Lung (tissue), 12 donors: ENCODE measurements around the gene MYO9A. TPM values are rescaled to one million over a fixed set of nuclear protein-coding genes. Genes with fewer than 3 reads are reported as not detected.

Experiments used
- ATAC-seq: fragments of 200-7000 bp; cut with Tn5 transposase; one replicate; pipeline ENCODE4 v1.9.1; 2020; ENCODE audit warnings: moderate number of reproducible peaks; ENCODE audit not compliant: insufficient read depth, low FRiP score
- DNase-seq, 3 donors: peaks; one replicate each; pipeline ENCODE4 v3.0.0-alpha.2; 2013 to 2017
- H3K27ac ChIP-seq, 2 donors: one replicate each; pipeline ENCODE4 v1.5.1; 2013; ENCODE audit warnings: mild to moderate bottlenecking in 2 of 2, moderate library complexity in 2 of 2, control low read depth in 1 of 2, inconsistent platforms in 1 of 2, low read depth in 1 of 2, low read length in 1 of 2
- H3K27me3 ChIP-seq, 3 donors: one replicate each; pipeline ENCODE4 v1.5.1; 2013; ENCODE audit warnings: low read length in 2 of 3; ENCODE audit not compliant: control insufficient read depth in 3 of 3, insufficient read depth in 3 of 3
- H3K36me3 ChIP-seq, 4 donors: one replicate each; pipeline ENCODE4 v1.5.1; 2013; ENCODE audit warnings: low read length in 4 of 4, mild to moderate bottlenecking in 1 of 4, moderate library complexity in 1 of 4; ENCODE audit not compliant: control insufficient read depth in 4 of 4, insufficient read depth in 4 of 4
- H3K4me1 ChIP-seq, 5 donors: one replicate each; pipeline ENCODE4 v1.5.1; 2013; ENCODE audit warnings: low read length in 5 of 5, mild to moderate bottlenecking in 2 of 5, moderate library complexity in 1 of 5; ENCODE audit not compliant: control insufficient read depth in 5 of 5, insufficient read depth in 5 of 5
- H3K4me3 ChIP-seq: one replicate; pipeline ENCODE4 v1.5.1; 2013; ENCODE audit warnings: mild to moderate bottlenecking, control low read depth, moderate library complexity
- H3K9ac ChIP-seq, 2 donors: one replicate each; pipeline ENCODE4 v1.5.1; 2013; ENCODE audit warnings: low read length in 2 of 2, control low read depth in 1 of 2; ENCODE audit not compliant: insufficient read depth in 1 of 2
- H3K9me3 ChIP-seq, 4 donors: one replicate each; pipeline ENCODE4 v1.5.1; 2013; ENCODE audit warnings: low read length in 3 of 4, mild to moderate bottlenecking in 1 of 4, moderate library complexity in 1 of 4; ENCODE audit not compliant: control insufficient read depth in 4 of 4, insufficient read depth in 3 of 4
- CTCF ChIP-seq: IDR thresholded peaks from 2 replicates; pipeline ENCODE4 v1.5.1; 2012; ENCODE audit warnings: mild to moderate bottlenecking; ENCODE audit errors: control extremely low read depth, extremely low read depth
- WGBS, 2 donors: extraction: QIAGEN DNeasy Blood & Tissue Kit; methylation state at CpG; one replicate each; pipeline ENCODE4 v1.1.7; 2013; 5-methylcytosine and 5-hydroxymethylcytosine counted together
- polyA plus RNA-seq, 2 donors: library from polyadenylated mRNA; stranded (reverse); fragments of 200-250 nt; gene quantifications; one replicate each; pipeline ENCODE4 v1.2.1, GENCODE V29; 2013
- total RNA-seq, 2 donors: library from RNA; depleted of rRNA in 1 of 2; stranded (reverse); fragments of >200 nt in 1 of 2; gene quantifications; one replicate each; pipeline ENCODE4 v1.2.1, GENCODE V29; 2014 to 2021
- donor health status: control.
- donor health status: control.
- donor health status: Bipolar disorder and iron deficiency.
- donor health status: healthy.
- donor health status: DM: yes; HTN: yes; CAD: no.

MYO9A gene
- total and polyA plus RNA-seq, 4 donors = 4.5 to 173 (median 34.4) TPM

GRCh38 chr15:71802770-71803169 is 315.2 kb downstream of the MYO9A start:
- Histone ChIP-seq H3K27me3 (no peaks in the 10 kb centered on the region), H3K36me3 (no peaks in the 10 kb centered on the region), H3K9ac (no peak overlapping the region), H3K4me1 (peaks cover 0 to 33% (median 4%) of the 10 kb centered on the region in 5 donors), H3K27ac (no peak overlapping the region), H3K9me3 (peaks cover 0 to 2% (median 0%) of the 10 kb centered on the region in 4 donors), H3K4me3 (no peak overlapping the region)
- TF ChIP-seq CTCF = no peak
- WGBS, 2 donors = 61 to 66% methylated on average over 21 of the region's 21 CpGs
- no peak for DNase-seq
- ATAC-seq = no peak

GRCh38 chr15:71801935-71802655 is 315.9 kb downstream of the MYO9A start:
- Histone ChIP-seq H3K27ac (no peak overlapping the region), H3K27me3 (no peaks in the 10 kb centered on the region), H3K4me1 (peaks cover 0 to 26% (median 4%) of the 10 kb centered on the region in 5 donors), H3K9ac (no peak overlapping the region), H3K36me3 (no peaks in the 10 kb centered on the region), H3K9me3 (peaks cover 0 to 2% (median 0%) of the 10 kb centered on the region in 4 donors), H3K4me3 (no peak overlapping the region)
- TF ChIP-seq CTCF = no peak
- 96% methylated on average over 24 of the region's 24 CpGs for WGBS, 2 donors
- ATAC-seq (no peak), DNase-seq (no peak)

GRCh38 chr15:71800835-71801745 is 316.9 kb downstream of the MYO9A start:
- TF ChIP-seq CTCF = peak; percentile 69
- peak; percentile 80 to 94 (median 91) for DNase-seq
- Histone ChIP-seq H3K4me1 (peaks cover 0 to 16% (median 4%) of the 10 kb centered on the region in 5 donors), H3K4me3 (no peak overlapping the region), H3K36me3 (no peaks in the 10 kb centered on the region), H3K9me3 (no peaks in the 10 kb centered on the region), H3K27ac (no peak overlapping the region), H3K9ac (no peak overlapping the region), H3K27me3 (no peaks in the 10 kb centered on the region)
- peak; percentile 90 for ATAC-seq
- WGBS, 2 donors = 52 to 55% methylated on average over 17 of the region's 17 CpGs
